IMR-90 (cell line): ENCODE measurements around the gene FMO2. TPM values are rescaled to one million over a fixed set of nuclear protein-coding genes. Genes with fewer than 3 reads are reported as not detected.

Experiments
- ATAC-seq: fragments of 200-7000 bp; cut with Tn5 transposase; 2 replicates; pipeline ENCODE4 v1.9.1; 2020; ENCODE audit warnings: low read depth, mild to moderate bottlenecking, moderate library complexity
- BruUV-seq: library from RNA; stranded (reverse); fragments of 400-500 nt; replicated peaks from 2 replicates; lab custom pipeline; 2021; lab: Mats Ljungman, UMichigan
- CTCF ChIA-PET: fragments of 300-600 bp; formaldehyde crosslinking; extraction: SDS; loops from one replicate; lab custom pipeline; 2021; ENCODE audit warnings: antibody characterized with exemption; lab: Yijun Ruan, JAX
- POLR2A ChIA-PET: fragments of 300-600 bp; sonication (Branson Sonifier 250); formaldehyde crosslinking; loops from one replicate; lab custom pipeline; 2022; ENCODE audit warnings: antibody characterized with exemption; ENCODE audit not compliant: unreplicated experiment; lab: Charles Lee
- DNase-seq: peaks from one replicate; pipeline ENCODE4 v3.0.0; 2013
- H2AFZ ChIP-seq: replicated peaks from 2 replicates; pipeline ENCODE3; 2013; ENCODE audit warnings: low read length, mild to moderate bottlenecking; ENCODE audit not compliant: poor library complexity
- H2AK5ac ChIP-seq: 2 replicates; pipeline ENCODE4 v1.6.1; 2013; ENCODE audit warnings: low read depth, low read length, inconsistent platforms
- H2AK9ac ChIP-seq: replicated peaks from 2 replicates; pipeline ENCODE3; 2013; ENCODE audit warnings: mild to moderate bottlenecking, low read depth, low read length, moderate library complexity; ENCODE audit not compliant: poor library complexity
- H2BK120ac ChIP-seq: 2 replicates; pipeline ENCODE4 v1.6.1; 2013; ENCODE audit warnings: low read depth, low read length, inconsistent platforms
- H2BK15ac ChIP-seq: 3 replicates; pipeline ENCODE4 v1.6.1; 2013; ENCODE audit warnings: low read depth, low read length, inconsistent platforms
- H2BK20ac ChIP-seq: 2 replicates; pipeline ENCODE4 v1.6.1; 2013; ENCODE audit warnings: low read depth, mild to moderate bottlenecking, inconsistent platforms, low read length, moderate library complexity
- H2BK5ac ChIP-seq: 2 replicates; pipeline ENCODE4 v1.6.1; 2013; ENCODE audit warnings: mild to moderate bottlenecking, low read depth, low read length, inconsistent platforms; ENCODE audit not compliant: poor library complexity, severe bottlenecking
- H3K14ac ChIP-seq: replicated peaks from 2 replicates; pipeline ENCODE4 v1.6.1; 2013; ENCODE audit warnings: low read depth, low read length, inconsistent platforms
- H3K18ac ChIP-seq: 2 replicates; pipeline ENCODE4 v1.6.1; 2013; ENCODE audit warnings: low read depth, low read length, control low read depth
- H3K23ac ChIP-seq: 2 replicates; pipeline ENCODE4 v1.6.1; 2013; ENCODE audit warnings: low read depth, low read length, inconsistent platforms
- H3K27ac ChIP-seq: 2 replicates; pipeline ENCODE4 v1.5.1; 2013; ENCODE audit warnings: mild to moderate bottlenecking, control low read depth, low read length; ENCODE audit not compliant: insufficient read depth
- H3K27me3 ChIP-seq: 2 replicates; pipeline ENCODE4 v1.6.1; 2013; ENCODE audit warnings: low read length; ENCODE audit not compliant: control insufficient read depth, insufficient read depth
- H3K36me3 ChIP-seq: 2 replicates; pipeline ENCODE4 v1.6.1; 2013; ENCODE audit warnings: low read length, mixed read lengths; ENCODE audit not compliant: control insufficient read depth, insufficient read depth
- H3K4ac ChIP-seq: 2 replicates; pipeline ENCODE4 v1.6.1; 2013; ENCODE audit warnings: low read depth, low read length, inconsistent platforms
- H3K4me1 ChIP-seq: 2 replicates; pipeline ENCODE4 v1.6.1; 2013; ENCODE audit warnings: low read length, mixed read lengths; ENCODE audit not compliant: control insufficient read depth, insufficient read depth
- H3K4me2 ChIP-seq: 2 replicates; pipeline ENCODE4 v1.6.1; 2013; ENCODE audit warnings: low read depth, mild to moderate bottlenecking, control low read depth, low read length, moderate library complexity
- H3K4me3 ChIP-seq: 2 replicates; pipeline ENCODE4 v1.5.1; 2013; ENCODE audit warnings: low read depth, mild to moderate bottlenecking, control low read depth, low read length, moderate library complexity; ENCODE audit not compliant: insufficient read depth
- H3K56ac ChIP-seq: 2 replicates; pipeline ENCODE4 v1.6.1; 2013; ENCODE audit warnings: low read length, inconsistent platforms; ENCODE audit not compliant: insufficient read depth; ENCODE audit errors: extremely low read depth
- H3K79me1 ChIP-seq, 2 experiments: 2 replicates each; pipeline ENCODE4 v1.6.1; 2013; ENCODE audit warnings: low read length in 2 of 2, inconsistent platforms in 1 of 2, low read depth in 1 of 2
- H3K9ac ChIP-seq: 2 replicates; pipeline ENCODE4 v1.6.1; 2013; ENCODE audit warnings: low read depth, low read length, control low read depth
- H3K9me1 ChIP-seq: 2 replicates; pipeline ENCODE4 v1.6.1; 2013; ENCODE audit warnings: low read length, inconsistent platforms; ENCODE audit not compliant: insufficient read depth
- H3K9me3 ChIP-seq: 2 replicates; pipeline ENCODE4 v1.6.1; 2013; ENCODE audit warnings: low read length; ENCODE audit not compliant: control insufficient read depth, insufficient read depth
- H4K20me1 ChIP-seq: 2 replicates; pipeline ENCODE4 v1.6.1; 2013; ENCODE audit warnings: low read length, inconsistent platforms; ENCODE audit not compliant: insufficient read depth
- H4K5ac ChIP-seq: 2 replicates; pipeline ENCODE4 v1.6.1; 2013; ENCODE audit warnings: mild to moderate bottlenecking, low read depth, low read length, control low read depth
- H4K8ac ChIP-seq, 2 experiments: 2 replicates each; pipeline ENCODE4 v1.6.1; 2013; ENCODE audit warnings: low read depth in 2 of 2, low read length in 2 of 2, control low read depth in 1 of 2, inconsistent platforms in 1 of 2
- H4K91ac ChIP-seq: 2 replicates; pipeline ENCODE4 v1.6.1; 2013; ENCODE audit warnings: low read depth, low read length, inconsistent platforms; ENCODE audit not compliant: insufficient read depth
- BHLHE40 ChIP-seq: fragments of 150-350 bp; IDR thresholded peaks from 2 replicates; pipeline ENCODE4 v1.6.1; 2016; ENCODE audit warnings: mild to moderate bottlenecking, low read depth, low read length
- CEBPB ChIP-seq: IDR thresholded peaks from 2 replicates; pipeline ENCODE4 v1.6.1; 2012; ENCODE audit warnings: low read depth, low read length, improper control_type of control experiment
- CHD1 ChIP-seq: IDR thresholded peaks from 2 replicates; pipeline ENCODE4 v1.6.1; 2012; ENCODE audit warnings: low read depth, low read length, improper control_type of control experiment
- FOS ChIP-seq: fragments of 150-350 bp; IDR thresholded peaks from 2 replicates; pipeline ENCODE4 v1.6.1; 2016; ENCODE audit warnings: low read depth, low read length
- MAFK ChIP-seq: IDR thresholded peaks from 2 replicates; pipeline ENCODE4 v1.6.1; 2012; ENCODE audit warnings: low read depth, low read length, improper control_type of control experiment
- MAZ ChIP-seq: IDR thresholded peaks from 2 replicates; pipeline ENCODE4 v1.6.1; 2012; ENCODE audit warnings: low read depth, mild to moderate bottlenecking, low read length, improper control_type of control experiment, moderate library complexity, borderline replicate concordance
- MXI1 ChIP-seq: IDR thresholded peaks from 2 replicates; pipeline ENCODE4 v1.6.1; 2012; ENCODE audit warnings: low read depth, mild to moderate bottlenecking, low read length, moderate library complexity, borderline replicate concordance
- POLR2A ChIP-seq: IDR thresholded peaks from 2 replicates; pipeline ENCODE4 v1.6.1; 2012; ENCODE audit warnings: mild to moderate bottlenecking, low read depth, low read length
- RAD21 ChIP-seq: IDR thresholded peaks from 2 replicates; pipeline ENCODE4 v1.6.1; 2012; ENCODE audit warnings: low read length, improper control_type of control experiment
- RFX5 ChIP-seq: IDR thresholded peaks from 2 replicates; pipeline ENCODE4 v1.8.0; 2012; ENCODE audit warnings: low read depth, mild to moderate bottlenecking, low read length, moderate library complexity
- SMC3 ChIP-seq: fragments of 150-350 bp; IDR thresholded peaks from 2 replicates; pipeline ENCODE4 v1.6.1; 2016; ENCODE audit warnings: low read depth, mild to moderate bottlenecking, antibody characterized with exemption, low read length, moderate library complexity
- WGBS, 2 experiments: methylation state at CpG; one replicate each; pipeline versions ENCODE4 v1.1.5 to v1.1.7; 2013; ENCODE audit warnings: missing lambda C conversion rate in 2 of 2; ENCODE audit not compliant: insufficient read length in 1 of 2; ENCODE audit errors: extremely low coverage in 2 of 2; 5-methylcytosine and 5-hydroxymethylcytosine counted together
- dilution Hi-C: fragments of 300-500 bp; cut with HindIII; formaldehyde crosslinking; loops from one replicate; pipeline ENCODE4 v1.14.3; 2018; ENCODE audit warnings: low sequenced_read_pairs; ENCODE audit not compliant: unreplicated experiment
- in situ Hi-C: fragments of 300-500 bp; cut with MboI; formaldehyde crosslinking; loops from 3 replicates; pipeline ENCODE4 v1.14.3; 2019; ENCODE audit warnings: low sequenced_read_pairs, inconsistent platforms, mixed read lengths
- intact Hi-C: fragments of 100-400 bp; cut with micrococcal nuclease; formaldehyde crosslinking; loops from 2 replicates; pipeline ENCODE4 v1.10.0; 2022
- polyA plus RNA-seq, 3 experiments: library from polyadenylated mRNA; depleted of rRNA; stranded (reverse); fragments of >200 nt; gene quantifications; 2 replicates each; pipeline ENCODE4 v1.2.3, GENCODE V29; 2012; ENCODE audit warnings: low replicate concordance in 1 of 3
- total RNA-seq: library from RNA; depleted of rRNA; stranded (reverse); fragments of >200 nt; gene quantifications from 2 replicates; pipeline ENCODE4 v1.2.3, GENCODE V29; 2012
- TF ChIP-seq, protein P1 (sequence below): fragments of 150-350 bp; IDR thresholded peaks from 2 replicates; pipeline ENCODE4 v1.6.1; 2016; ENCODE audit warnings: low read depth, mild to moderate bottlenecking, low read length, moderate library complexity, borderline replicate concordance
- TF ChIP-seq, protein P2 (sequence below): conservative IDR thresholded peaks from 2 replicates; pipeline ENCODE4 v1.5.1; 2012; ENCODE audit warnings: mild to moderate bottlenecking, low read depth, low read length, improper control_type of control experiment
- TF ChIP-seq, protein P3 (sequence below): fragments of 150-350 bp; IDR thresholded peaks from 2 replicates; pipeline ENCODE4 v1.6.1; 2017; ENCODE audit warnings: mild to moderate bottlenecking, antibody characterized with exemption, low read length, low read depth

The FMO2 gene
- total and polyA plus RNA-seq, 2 of the 4 experiments (the other 2 are of a cell fraction), result under 0.01 to 0.05 TPM

DNA sequence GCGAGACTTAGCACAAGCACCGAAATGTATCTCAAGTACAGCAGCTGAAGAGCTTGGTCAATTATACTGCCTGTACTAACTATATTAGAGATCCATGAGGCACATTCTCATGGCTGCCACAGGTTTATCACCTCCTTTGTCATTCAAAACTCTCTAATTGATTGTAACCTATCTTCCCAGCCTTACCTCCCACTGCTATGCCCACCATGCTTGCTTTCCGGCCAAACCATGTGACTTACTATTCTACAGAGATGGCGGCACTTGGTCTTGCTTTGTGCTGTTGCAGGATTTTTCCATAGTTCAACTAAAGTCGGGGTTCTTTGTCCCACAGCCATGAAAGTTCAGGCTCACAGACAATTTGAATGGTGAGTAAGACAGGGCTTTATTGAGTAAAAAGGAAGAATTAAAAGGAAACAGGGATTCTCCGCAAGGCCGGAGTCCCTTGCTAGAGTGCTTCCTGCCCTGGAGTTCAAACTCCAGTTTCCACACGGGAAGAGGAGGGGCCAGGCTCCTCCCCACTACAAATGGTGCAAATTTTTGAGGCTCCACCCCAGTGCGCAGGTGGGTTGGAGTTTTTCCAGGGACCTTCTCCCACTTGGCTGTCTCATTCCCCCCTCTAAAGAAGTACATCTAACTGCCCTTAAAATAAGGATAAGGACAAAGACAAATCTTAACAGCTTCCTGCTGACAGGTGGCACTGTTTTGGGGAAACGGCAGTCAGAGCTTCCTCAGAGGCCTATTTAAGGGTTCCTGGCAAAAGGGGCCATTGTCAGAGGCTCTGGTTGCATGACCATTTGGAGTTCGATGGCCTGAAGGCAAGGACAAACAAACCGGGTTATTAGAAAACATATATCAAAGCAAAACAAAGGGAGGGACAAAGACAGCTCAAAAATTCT, 28.7 kb downstream of the FMO2 start:
- Histone ChIP-seq H3K4me2 (no peak overlapping the region), H3K4ac (no peak overlapping the region), H4K8ac (no peak overlapping the region), H3K4me3 (no peak overlapping the region), H2AK9ac (no peak overlapping the region), H3K79me1 (no peaks in the 10 kb centered on the region), H4K5ac (peak overlapping the region; percentile 72), H2BK15ac (no peak overlapping the region), H3K27ac (no peak overlapping the region), H3K9ac (no peak overlapping the region), H3K23ac (no peak overlapping the region), H3K9me3 (no peaks in the 10 kb centered on the region; the same call in 1 of the 2 replicates), H2AFZ (no peak overlapping the region), H2BK120ac (no peak overlapping the region), H3K27me3 (no peaks in the 10 kb centered on the region), H4K20me1 (no peaks in the 10 kb centered on the region), H2BK5ac (no peak overlapping the region), H2AK5ac (no peak overlapping the region), H3K4me1 (peaks cover 4% of the 10 kb centered on the region), H3K18ac (peak overlapping the region; percentile 64), H2BK20ac (no peak overlapping the region), H3K14ac (no peak overlapping the region; the same call in 1 of the 2 replicates), H3K9me1 (no peaks in the 10 kb centered on the region), H3K56ac (no peak overlapping the region), H4K91ac (no peak overlapping the region), H3K36me3 (no peaks in the 10 kb centered on the region)
- CTCF ChIA-PET, result interaction anchor here (0.6 kb wide), 1 partner anchor 173 kb away, joined by 4 read pairs; no protein-coding TSS in a partner anchor
- ATAC-seq, result no peak
- in situ Hi-C loops (no loop called here), dilution Hi-C loops (no loop called here), intact Hi-C loops (no loop called here)
- no peak for DNase-seq
- 88% methylated on average over 5 of the region's 12 CpGs; no CpG with 5 or more reads in 1 of the 2 experiments for WGBS, 2 experiments
- BruUV-seq, result no TSS peak
- POLR2A ChIA-PET, result no interaction called here
- TF ChIP-seq SMC3, result no peak
- TF ChIP-seq CHD1, result no peak
- TF ChIP-seq, protein P1, sequence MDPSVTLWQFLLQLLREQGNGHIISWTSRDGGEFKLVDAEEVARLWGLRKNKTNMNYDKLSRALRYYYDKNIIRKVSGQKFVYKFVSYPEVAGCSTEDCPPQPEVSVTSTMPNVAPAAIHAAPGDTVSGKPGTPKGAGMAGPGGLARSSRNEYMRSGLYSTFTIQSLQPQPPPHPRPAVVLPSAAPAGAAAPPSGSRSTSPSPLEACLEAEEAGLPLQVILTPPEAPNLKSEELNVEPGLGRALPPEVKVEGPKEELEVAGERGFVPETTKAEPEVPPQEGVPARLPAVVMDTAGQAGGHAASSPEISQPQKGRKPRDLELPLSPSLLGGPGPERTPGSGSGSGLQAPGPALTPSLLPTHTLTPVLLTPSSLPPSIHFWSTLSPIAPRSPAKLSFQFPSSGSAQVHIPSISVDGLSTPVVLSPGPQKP, result no peak
- no peak for TF ChIP-seq MXI1
- no peak for TF ChIP-seq MAZ
- TF ChIP-seq, protein P2, sequence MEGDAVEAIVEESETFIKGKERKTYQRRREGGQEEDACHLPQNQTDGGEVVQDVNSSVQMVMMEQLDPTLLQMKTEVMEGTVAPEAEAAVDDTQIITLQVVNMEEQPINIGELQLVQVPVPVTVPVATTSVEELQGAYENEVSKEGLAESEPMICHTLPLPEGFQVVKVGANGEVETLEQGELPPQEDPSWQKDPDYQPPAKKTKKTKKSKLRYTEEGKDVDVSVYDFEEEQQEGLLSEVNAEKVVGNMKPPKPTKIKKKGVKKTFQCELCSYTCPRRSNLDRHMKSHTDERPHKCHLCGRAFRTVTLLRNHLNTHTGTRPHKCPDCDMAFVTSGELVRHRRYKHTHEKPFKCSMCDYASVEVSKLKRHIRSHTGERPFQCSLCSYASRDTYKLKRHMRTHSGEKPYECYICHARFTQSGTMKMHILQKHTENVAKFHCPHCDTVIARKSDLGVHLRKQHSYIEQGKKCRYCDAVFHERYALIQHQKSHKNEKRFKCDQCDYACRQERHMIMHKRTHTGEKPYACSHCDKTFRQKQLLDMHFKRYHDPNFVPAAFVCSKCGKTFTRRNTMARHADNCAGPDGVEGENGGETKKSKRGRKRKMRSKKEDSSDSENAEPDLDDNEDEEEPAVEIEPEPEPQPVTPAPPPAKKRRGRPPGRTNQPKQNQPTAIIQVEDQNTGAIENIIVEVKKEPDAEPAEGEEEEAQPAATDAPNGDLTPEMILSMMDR, result no peak
- TF ChIP-seq RAD21, result no peak
- no peak for TF ChIP-seq CEBPB
- TF ChIP-seq BHLHE40, result no peak
- TF ChIP-seq MAFK, result no peak
- TF ChIP-seq, protein P3, sequence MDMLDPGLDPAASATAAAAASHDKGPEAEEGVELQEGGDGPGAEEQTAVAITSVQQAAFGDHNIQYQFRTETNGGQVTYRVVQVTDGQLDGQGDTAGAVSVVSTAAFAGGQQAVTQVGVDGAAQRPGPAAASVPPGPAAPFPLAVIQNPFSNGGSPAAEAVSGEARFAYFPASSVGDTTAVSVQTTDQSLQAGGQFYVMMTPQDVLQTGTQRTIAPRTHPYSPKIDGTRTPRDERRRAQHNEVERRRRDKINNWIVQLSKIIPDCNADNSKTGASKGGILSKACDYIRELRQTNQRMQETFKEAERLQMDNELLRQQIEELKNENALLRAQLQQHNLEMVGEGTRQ, result no peak
- TF ChIP-seq FOS, result no peak
- no peak for TF ChIP-seq POLR2A
- TF ChIP-seq RFX5, result no peak
